ENCODE measurements around the gene AKR1B1. TPM values are rescaled to one million over a fixed set of nuclear protein-coding genes. Genes with fewer than 3 reads are reported as not detected.
A peak's percentile ranks its signal among the peaks of the same experiment; 100 is the strongest.
"Not testable (repeated sequence)": the region's sequence is repeated elsewhere in the genome, so short reads cannot be mapped to it uniquely, and the experiment has no call there.

AKR1B1 gene
- polyA plus RNA-seq: 125 TPM

- peaks cover 24 to 34% (median 34%) of the 10 kb centered on the region in 3 donors for H3K4me1 Mint-ChIP-seq
- peaks cover 0 to 2% (median 0%) of the 10 kb centered on the region in 3 donors for H3K9me3 Mint-ChIP-seq
- no peaks in the 10 kb centered on the region for H3K36me3 Mint-ChIP-seq
- no peaks in the 10 kb centered on the region for H3K27me3 Mint-ChIP-seq
- H3K4me3 Mint-ChIP-seq: peak within 1 kb of the TSS; percentile 90 to 95 (median 94)
- peak within 1 kb of the TSS; percentile 73 to 92 (median 82) for H3K27ac Mint-ChIP-seq
Observed at GRCh38 chr7:134458806-134459698, at the start of gene AKR1B1. TSS of gene AKR1B1 (minus strand) at chr7:134459100. CDS start at chr7:134459062, 38 bp downstream.

GRCh38 chr7:134505856-134506255, 47.0 kb upstream of the AKR1B1 start:
- H3K27me3 Mint-ChIP-seq: peaks cover 4% of the 10 kb centered on the region
- no peak overlapping the region for H3K27ac Mint-ChIP-seq
- H3K4me1 Mint-ChIP-seq: no peaks in the 10 kb centered on the region
- H3K9me3 Mint-ChIP-seq: no peaks in the 10 kb centered on the region
- no peak overlapping the region for H3K4me3 Mint-ChIP-seq
- H3K36me3 Mint-ChIP-seq: no peaks in the 10 kb centered on the region

- no peaks in the 10 kb centered on the region for H3K36me3 Mint-ChIP-seq
- H3K27me3 Mint-ChIP-seq: peaks cover 5% of the 10 kb centered on the region
- H3K27ac Mint-ChIP-seq: no peak overlapping the region
- peaks cover 0 to 2% (median 0%) of the 10 kb centered on the region in 3 donors for H3K4me1 Mint-ChIP-seq
- no peaks in the 10 kb centered on the region for H3K9me3 Mint-ChIP-seq
- no peak overlapping the region for H3K4me3 Mint-ChIP-seq
Observed at GRCh38 chr7:134504660-134505164, 45.8 kb upstream of the AKR1B1 start.

- H3K4me1 Mint-ChIP-seq: peaks cover 0 to 2% (median 0%) of the 10 kb centered on the region in 3 donors
- no peak overlapping the region for H3K27ac Mint-ChIP-seq
- no peaks in the 10 kb centered on the region for H3K9me3 Mint-ChIP-seq
- H3K36me3 Mint-ChIP-seq: no peaks in the 10 kb centered on the region
- no peak overlapping the region for H3K4me3 Mint-ChIP-seq
- H3K27me3 Mint-ChIP-seq: peaks cover 5% of the 10 kb centered on the region
Observed at GRCh38 chr7:134502463-134503371, 43.8 kb upstream of the AKR1B1 start.

GRCh38 chr7:134500982-134501381, 42.1 kb upstream of the AKR1B1 start:
- peaks cover 0 to 2% (median 0%) of the 10 kb centered on the region in 3 donors for H3K4me1 Mint-ChIP-seq
- peaks cover 3% of the 10 kb centered on the region for H3K36me3 Mint-ChIP-seq
- H3K27me3 Mint-ChIP-seq: peaks cover 5% of the 10 kb centered on the region
- no peak overlapping the region for H3K4me3 Mint-ChIP-seq
- no peak overlapping the region for H3K27ac Mint-ChIP-seq
- H3K9me3 Mint-ChIP-seq: no peaks in the 10 kb centered on the region

- Mint-ChIP-seq H3K36me3 (peaks cover 3% of the 10 kb centered on the region), H3K9me3 (no peaks in the 10 kb centered on the region), H3K27me3 (peaks cover 5% of the 10 kb centered on the region), H3K27ac (no peak overlapping the region), H3K4me3 (no peak overlapping the region), H3K4me1 (peaks cover 0 to 2% (median 0%) of the 10 kb centered on the region in 3 donors)
Observed at GRCh38 chr7:134500406-134500805, 41.5 kb upstream of the AKR1B1 start.

GRCh38 chr7:134495546-134495945, 36.6 kb upstream of the AKR1B1 start:
- H3K36me3 Mint-ChIP-seq: peaks cover 3% of the 10 kb centered on the region
- peaks cover 0 to 2% (median 0%) of the 10 kb centered on the region in 3 donors for H3K4me1 Mint-ChIP-seq
- H3K27me3 Mint-ChIP-seq: no peaks in the 10 kb centered on the region
- H3K27ac Mint-ChIP-seq: no peak overlapping the region
- H3K9me3 Mint-ChIP-seq: no peaks in the 10 kb centered on the region
- no peak overlapping the region for H3K4me3 Mint-ChIP-seq

GRCh38 chr7:134493091-134493490, 34.2 kb upstream of the AKR1B1 start:
- no peak overlapping the region for H3K4me3 Mint-ChIP-seq
- peaks cover 3% of the 10 kb centered on the region for H3K36me3 Mint-ChIP-seq
- no peaks in the 10 kb centered on the region for H3K27me3 Mint-ChIP-seq
- no peak overlapping the region for H3K27ac Mint-ChIP-seq
- no peaks in the 10 kb centered on the region for H3K4me1 Mint-ChIP-seq
- H3K9me3 Mint-ChIP-seq: no peaks in the 10 kb centered on the region

- peaks cover 12% of the 10 kb centered on the region for H3K27me3 Mint-ChIP-seq
- H3K36me3 Mint-ChIP-seq, H3K4me3 Mint-ChIP-seq, H3K9me3 Mint-ChIP-seq, H3K27ac Mint-ChIP-seq, H3K4me1 Mint-ChIP-seq: not testable (repeated sequence)
Observed at GRCh38 chr7:134487721-134488120, 28.8 kb upstream of the AKR1B1 start.

- H3K4me3 Mint-ChIP-seq: no peak overlapping the region
- no peaks in the 10 kb centered on the region for H3K4me1 Mint-ChIP-seq
- no peaks in the 10 kb centered on the region for H3K36me3 Mint-ChIP-seq
- H3K27ac Mint-ChIP-seq: peak overlapping the region in 1 of 3 donors; percentile 66
- peaks cover 12% of the 10 kb centered on the region for H3K27me3 Mint-ChIP-seq
- H3K9me3 Mint-ChIP-seq: peaks cover 0 to 1% (median 0%) of the 10 kb centered on the region in 3 donors
Observed at GRCh38 chr7:134485203-134485602, 26.3 kb upstream of the AKR1B1 start.

- Mint-ChIP-seq H3K27me3 (peaks cover 12% of the 10 kb centered on the region), H3K36me3 (no peaks in the 10 kb centered on the region), H3K27ac (no peak overlapping the region), H3K4me1 (no peaks in the 10 kb centered on the region), H3K9me3 (peaks cover 0 to 1% (median 0%) of the 10 kb centered on the region in 3 donors), H3K4me3 (no peak overlapping the region)
Observed at GRCh38 chr7:134483296-134483695, 24.4 kb upstream of the AKR1B1 start.

GRCh38 chr7:134482858-134483257, 24.0 kb upstream of the AKR1B1 start:
- H3K27me3 Mint-ChIP-seq: peaks cover 12% of the 10 kb centered on the region
- H3K9me3 Mint-ChIP-seq: peaks cover 0 to 1% (median 0%) of the 10 kb centered on the region in 3 donors
- no peak overlapping the region for H3K4me3 Mint-ChIP-seq
- no peaks in the 10 kb centered on the region for H3K36me3 Mint-ChIP-seq
- no peaks in the 10 kb centered on the region for H3K4me1 Mint-ChIP-seq
- no peak overlapping the region for H3K27ac Mint-ChIP-seq

- Mint-ChIP-seq H3K4me3 (no peak overlapping the region), H3K27me3 (peaks cover 8% of the 10 kb centered on the region), H3K27ac (no peak overlapping the region)
Observed at GRCh38 chr7:134481167-134481566, 22.3 kb upstream of the AKR1B1 start.

GRCh38 chr7:134480730-134481129, 21.8 kb upstream of the AKR1B1 start:
- no peak overlapping the region for H3K4me3 Mint-ChIP-seq
- peaks cover 0 to 1% (median 0%) of the 10 kb centered on the region in 3 donors for H3K9me3 Mint-ChIP-seq
- H3K4me1 Mint-ChIP-seq: no peaks in the 10 kb centered on the region
- H3K36me3 Mint-ChIP-seq: no peaks in the 10 kb centered on the region
- peaks cover 8% of the 10 kb centered on the region for H3K27me3 Mint-ChIP-seq
- H3K27ac Mint-ChIP-seq: no peak overlapping the region

More at GRCh38 chr7:134481167-134481566, 22.3 kb upstream of the AKR1B1 start:
- Mint-ChIP-seq H3K36me3 (no peaks in the 10 kb centered on the region), H3K4me1 (no peaks in the 10 kb centered on the region), H3K9me3 (peaks cover 0 to 1% (median 0%) of the 10 kb centered on the region in 3 donors)

GRCh38 chr7:134480202-134480601, 21.3 kb upstream of the AKR1B1 start:
- H3K27ac Mint-ChIP-seq: no peak overlapping the region
- no peaks in the 10 kb centered on the region for H3K9me3 Mint-ChIP-seq
- H3K4me3 Mint-ChIP-seq: no peak overlapping the region
- H3K27me3 Mint-ChIP-seq: peaks cover 8% of the 10 kb centered on the region
- H3K36me3 Mint-ChIP-seq: no peaks in the 10 kb centered on the region
- H3K4me1 Mint-ChIP-seq: no peaks in the 10 kb centered on the region
